Astrocyte (in vitro differentiated cells and primary cell): ENCODE measurements around the gene BTNL9.

Experiments
- CTCF ChIP-seq: IDR thresholded peaks from 2 replicates; pipeline ENCODE4 v1.5.1; 2011; ENCODE audit warnings: low read depth, mild to moderate bottlenecking, inconsistent platforms, low read length, moderate library complexity; ENCODE audit not compliant: insufficient read depth
- EZH2 ChIP-seq: IDR thresholded peaks from 2 replicates; pipeline ENCODE4 v1.6.1; 2012; ENCODE audit warnings: mild to moderate bottlenecking, low read length, inconsistent platforms; ENCODE audit not compliant: insufficient read depth

GRCh38 chr5:181099602-181100086, 59.6 kb downstream of the BTNL9 start:
- no peak for TF ChIP-seq CTCF
- no peak for TF ChIP-seq EZH2
